ENCODE data around the gene ANKFY1. TPM values are rescaled to one million over a fixed set of nuclear protein-coding genes. Genes with fewer than 3 reads are reported as not detected.
A peak's percentile ranks its signal among the peaks of the same experiment; 100 is the strongest.

The ANKFY1 gene

DNA sequence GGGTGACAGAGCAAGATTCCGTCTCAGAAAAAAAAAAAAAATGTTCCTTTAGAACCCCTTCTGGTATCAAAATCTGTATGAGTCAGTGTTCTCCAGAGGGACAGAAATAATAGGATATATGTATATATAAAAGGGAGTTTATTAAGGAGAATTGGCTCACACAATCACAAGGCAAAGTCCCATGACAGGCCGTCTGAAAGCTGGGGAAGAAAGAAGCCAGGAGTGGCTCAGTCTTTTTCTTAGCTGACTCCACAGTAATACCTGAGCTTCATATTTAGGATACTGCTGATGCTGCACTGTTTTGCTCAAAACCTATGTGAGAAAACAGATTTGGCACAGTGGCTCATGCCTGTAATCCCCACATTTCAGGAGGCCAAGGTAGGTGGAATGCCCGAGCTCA, 143.4 kb downstream of the ANKFY1 start:
- H3K4me2 ChIP-seq (ENCODE audit: low read length): no peak overlapping the region
- H4K5ac ChIP-seq (ENCODE audit: low read length): no peak overlapping the region
- peaks cover 4% of the 10 kb centered on the region for H3K36me3 ChIP-seq (ENCODE audit: control insufficient read depth, insufficient read depth, low read length)
- no peak for DNase-seq
- no peak overlapping the region for H3K4ac ChIP-seq (ENCODE audit: low read depth, low read length)
- no peaks in the 10 kb centered on the region for H3K27me3 ChIP-seq (ENCODE audit: insufficient read depth, low read length, poor library complexity)
- no peak overlapping the region for H3K4me3 ChIP-seq (ENCODE audit: low read length)
- H4K8ac ChIP-seq (ENCODE audit: low read depth, low read length): no peak overlapping the region
- no peaks in the 10 kb centered on the region for H3K79me2 ChIP-seq (ENCODE audit: control insufficient read depth, insufficient read depth, low read length)
- H3K9ac ChIP-seq (ENCODE audit: low read length): no peak overlapping the region
- H2BK15ac ChIP-seq (replicated peaks; ENCODE audit: low read depth): no peak overlapping the region
- peaks cover 2% of the 10 kb centered on the region for H3K4me1 ChIP-seq (ENCODE audit: control insufficient read depth, low read depth, low read length)
- no peak overlapping the region for H2BK5ac ChIP-seq (ENCODE audit: low read length)
- H3K27ac ChIP-seq (ENCODE audit: low read depth, low read length): no peak overlapping the region
- no CpG with 5 or more reads among the region's 3 CpGs for WGBS (ENCODE audit: extremely low coverage, insufficient coverage, low lambda C conversion rate)
- H3K23ac ChIP-seq (ENCODE audit: low read length): no peak overlapping the region
- no peak overlapping the region for H3K56ac ChIP-seq (ENCODE audit: low read length)
- H2AK5ac ChIP-seq (ENCODE audit: low read length): no peak overlapping the region
- H3K18ac ChIP-seq (ENCODE audit: low read length): no peak overlapping the region
- H2BK120ac ChIP-seq (ENCODE audit: low read depth, low read length): no peak overlapping the region
- H3K79me1 ChIP-seq (ENCODE audit: low read length): peaks cover 3% of the 10 kb centered on the region

DNA sequence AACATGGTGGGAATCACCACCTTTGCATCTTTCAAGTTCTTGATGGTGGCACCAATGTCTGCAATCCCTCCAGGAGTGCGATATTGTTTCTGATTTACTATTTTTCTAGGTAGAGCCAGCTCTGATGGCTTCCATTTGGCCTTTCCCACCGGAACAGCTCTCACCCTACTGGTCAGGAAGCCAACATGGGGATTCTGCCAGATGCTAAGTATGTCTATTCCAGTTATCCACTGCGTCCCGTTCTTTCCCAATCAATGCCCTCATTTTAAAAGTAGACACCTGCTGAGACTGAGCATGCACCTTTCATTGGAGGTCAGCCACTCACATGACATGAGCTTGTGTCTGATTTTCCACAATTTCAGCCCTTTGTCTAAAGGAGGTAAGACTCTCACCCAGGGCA, 144.5 kb downstream of the ANKFY1 start:
- Histone ChIP-seq H4K8ac (ENCODE audit: low read depth, low read length) (no peak overlapping the region), H3K4ac (ENCODE audit: low read depth, low read length) (no peak overlapping the region), H3K4me1 (ENCODE audit: control insufficient read depth, low read depth, low read length) (no peaks in the 10 kb centered on the region), H3K4me3 (ENCODE audit: low read length) (no peak overlapping the region), H2BK15ac (replicated peaks; ENCODE audit: low read depth) (no peak overlapping the region), H2AK5ac (ENCODE audit: low read length) (no peak overlapping the region), H3K36me3 (ENCODE audit: control insufficient read depth, insufficient read depth, low read length) (peaks cover 4% of the 10 kb centered on the region), H3K23ac (ENCODE audit: low read length) (no peak overlapping the region), H3K4me2 (ENCODE audit: low read length) (no peak overlapping the region), H2BK5ac (ENCODE audit: low read length) (no peak overlapping the region), H3K79me1 (ENCODE audit: low read length) (no peaks in the 10 kb centered on the region), H3K18ac (ENCODE audit: low read length) (no peak overlapping the region), H3K56ac (ENCODE audit: low read length) (no peak overlapping the region), H3K9ac (ENCODE audit: low read length) (no peak overlapping the region), H3K79me2 (ENCODE audit: control insufficient read depth, insufficient read depth, low read length) (no peaks in the 10 kb centered on the region), H3K27ac (ENCODE audit: low read depth, low read length) (no peak overlapping the region), H2BK120ac (ENCODE audit: low read depth, low read length) (no peak overlapping the region), H4K5ac (ENCODE audit: low read length) (no peak overlapping the region), H3K27me3 (ENCODE audit: insufficient read depth, low read length, poor library complexity) (no peaks in the 10 kb centered on the region)
- WGBS (ENCODE audit: extremely low coverage, insufficient coverage, low lambda C conversion rate): no CpG with 5 or more reads among the region's 4 CpGs
- no peak for DNase-seq

DNA sequence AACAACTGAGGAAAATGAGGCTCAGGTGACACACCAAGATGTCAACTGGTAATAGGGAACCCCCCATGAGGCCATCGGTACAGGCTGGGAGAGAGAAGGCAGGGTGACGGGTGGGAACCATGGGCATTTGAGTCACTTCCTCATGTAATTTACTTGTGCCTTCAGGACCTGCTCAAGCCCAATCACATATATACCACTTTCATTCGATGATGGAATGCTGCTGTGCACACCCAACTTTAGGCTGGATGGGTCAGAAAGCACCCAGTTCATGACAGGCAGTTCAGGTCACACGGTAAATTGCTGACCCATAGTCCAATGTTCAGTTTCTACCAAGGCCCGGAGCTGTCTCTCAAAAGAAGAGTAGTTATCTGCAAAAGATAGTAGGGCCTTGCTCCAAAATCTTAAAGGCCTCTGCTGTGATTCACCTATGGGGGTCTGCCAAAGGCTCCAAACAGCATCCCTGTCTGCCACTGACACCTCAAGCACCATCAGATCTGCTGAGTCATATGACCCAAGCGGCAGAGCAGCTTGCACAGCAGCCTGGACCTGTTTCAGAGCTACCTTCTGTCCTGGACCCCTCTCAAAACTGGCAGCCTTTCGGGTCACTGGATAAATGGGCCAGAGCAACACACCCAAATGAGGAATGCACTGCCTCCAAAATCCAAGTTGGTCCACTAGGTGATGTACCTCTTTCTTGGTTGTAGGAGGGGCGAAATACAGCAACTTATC, 145.6 kb downstream of the ANKFY1 start:
- Histone ChIP-seq H3K9ac (ENCODE audit: low read length) (no peak overlapping the region), H4K8ac (ENCODE audit: low read depth, low read length) (no peak overlapping the region), H3K4me1 (ENCODE audit: control insufficient read depth, low read depth, low read length) (no peaks in the 10 kb centered on the region), H3K27ac (ENCODE audit: low read depth, low read length) (no peak overlapping the region), H3K4me3 (ENCODE audit: low read length) (no peak overlapping the region), H2BK120ac (ENCODE audit: low read depth, low read length) (no peak overlapping the region), H2AK5ac (ENCODE audit: low read length) (no peak overlapping the region), H4K5ac (ENCODE audit: low read length) (no peak overlapping the region), H2BK5ac (ENCODE audit: low read length) (no peak overlapping the region), H3K79me1 (ENCODE audit: low read length) (no peaks in the 10 kb centered on the region), H3K56ac (ENCODE audit: low read length) (no peak overlapping the region), H3K18ac (ENCODE audit: low read length) (no peak overlapping the region), H3K27me3 (ENCODE audit: insufficient read depth, low read length, poor library complexity) (no peaks in the 10 kb centered on the region), H3K36me3 (ENCODE audit: control insufficient read depth, insufficient read depth, low read length) (peaks cover 2% of the 10 kb centered on the region), H3K23ac (ENCODE audit: low read length) (no peak overlapping the region), H3K79me2 (ENCODE audit: control insufficient read depth, insufficient read depth, low read length) (no peaks in the 10 kb centered on the region), H2BK15ac (replicated peaks; ENCODE audit: low read depth) (no peak overlapping the region), H3K4me2 (ENCODE audit: low read length) (no peak overlapping the region), H3K4ac (ENCODE audit: low read depth, low read length) (no peak overlapping the region)
- no CpG with 5 or more reads among the region's 8 CpGs for WGBS (ENCODE audit: extremely low coverage, insufficient coverage, low lambda C conversion rate)
- no peak for DNase-seq

DNA sequence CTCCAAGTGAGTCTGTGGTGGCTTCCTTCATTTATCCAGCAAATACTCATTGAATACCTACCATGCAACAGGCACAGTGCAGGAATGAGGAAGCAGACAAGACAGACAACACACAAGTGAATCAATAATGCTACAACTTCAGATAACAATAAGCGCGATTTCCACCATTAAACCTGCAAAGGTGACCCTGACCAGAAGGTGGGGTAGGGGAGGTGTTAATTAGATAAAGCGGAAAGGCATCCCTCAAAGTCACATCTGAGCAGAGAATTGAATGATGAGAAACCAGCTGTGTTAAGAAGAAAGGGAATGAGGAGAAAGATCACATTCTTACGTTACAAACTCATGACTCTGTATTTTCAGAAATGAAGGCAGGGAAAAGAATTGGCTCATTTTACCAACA, 147.3 kb downstream of the ANKFY1 start:
- no CpG with 5 or more reads among the region's 4 CpGs for WGBS (ENCODE audit: extremely low coverage, insufficient coverage, low lambda C conversion rate)
- H2BK5ac ChIP-seq (ENCODE audit: low read length): no peak overlapping the region
- no peak overlapping the region for H3K27ac ChIP-seq (ENCODE audit: low read depth, low read length)
- H3K18ac ChIP-seq (ENCODE audit: low read length): no peak overlapping the region
- no peak overlapping the region for H2AK5ac ChIP-seq (ENCODE audit: low read length)
- H3K4me2 ChIP-seq (ENCODE audit: low read length): no peak overlapping the region
- DNase-seq: peak; percentile 45
- no peaks in the 10 kb centered on the region for H3K27me3 ChIP-seq (ENCODE audit: insufficient read depth, low read length, poor library complexity)
- H3K4me3 ChIP-seq (ENCODE audit: low read length): no peak overlapping the region
- no peak overlapping the region for H2BK15ac ChIP-seq (replicated peaks; ENCODE audit: low read depth)
- H3K4me1 ChIP-seq (ENCODE audit: control insufficient read depth, low read depth, low read length): no peaks in the 10 kb centered on the region
- no peak overlapping the region for H3K23ac ChIP-seq (ENCODE audit: low read length)
- H3K79me1 ChIP-seq (ENCODE audit: low read length): no peaks in the 10 kb centered on the region
- no peak overlapping the region for H3K56ac ChIP-seq (ENCODE audit: low read length)
- no peak overlapping the region for H3K4ac ChIP-seq (ENCODE audit: low read depth, low read length)
- H4K8ac ChIP-seq (ENCODE audit: low read depth, low read length): no peak overlapping the region
- no peaks in the 10 kb centered on the region for H3K79me2 ChIP-seq (ENCODE audit: control insufficient read depth, insufficient read depth, low read length)
- no peak overlapping the region for H3K9ac ChIP-seq (ENCODE audit: low read length)
- H3K36me3 ChIP-seq (ENCODE audit: control insufficient read depth, insufficient read depth, low read length): peaks cover 2% of the 10 kb centered on the region
- no peak overlapping the region for H4K5ac ChIP-seq (ENCODE audit: low read length)
- H2BK120ac ChIP-seq (ENCODE audit: low read depth, low read length): no peak overlapping the region

Small RNA genes within 50 kb of the gene (small RNA-seq; reads per million reads assigned to genes)
- not detected for gene RF00019 (ENCODE audit: insufficient read depth)
